Effector memory CD4-positive, alpha-beta T cell (primary cell): Measurements from ENCODE around the gene PID1.

Source experiments
- DNase-seq, 3 donors: peaks; one replicate each; pipeline ENCODE4 v3.0.0-alpha.2; 2020
- H3K27ac ChIP-seq: 2 replicates; pipeline ENCODE4 v1.7.0; 2013; ENCODE audit warnings: mild to moderate bottlenecking, low read length, moderate library complexity; ENCODE audit not compliant: insufficient read depth, poor library complexity, severe bottlenecking
- H3K27me3 ChIP-seq: replicated peaks from 2 replicates; pipeline ENCODE4 v1.7.0; 2013; ENCODE audit warnings: mild to moderate bottlenecking, low read length; ENCODE audit not compliant: insufficient read depth, control insufficient read depth, poor library complexity, severe bottlenecking
- H3K36me3 ChIP-seq: 2 replicates; pipeline ENCODE4 v1.7.0; 2013; ENCODE audit warnings: mild to moderate bottlenecking, low read length, moderate library complexity; ENCODE audit not compliant: control insufficient read depth, insufficient read depth
- H3K4me1 ChIP-seq: 2 replicates; pipeline ENCODE4 v1.7.0; 2013; ENCODE audit warnings: low read length, mild to moderate bottlenecking; ENCODE audit not compliant: control insufficient read depth, insufficient read depth, poor library complexity, severe bottlenecking
- H3K4me3 ChIP-seq: 2 replicates; pipeline ENCODE4 v1.7.0; 2013; ENCODE audit warnings: low read length, low read depth, mild to moderate bottlenecking; ENCODE audit not compliant: insufficient read depth, poor library complexity, severe bottlenecking
- H3K9me3 ChIP-seq: 2 replicates; pipeline ENCODE4 v1.7.0; 2013; ENCODE audit warnings: mild to moderate bottlenecking, low read length, moderate library complexity; ENCODE audit not compliant: control insufficient read depth

PID1 gene

DNA sequence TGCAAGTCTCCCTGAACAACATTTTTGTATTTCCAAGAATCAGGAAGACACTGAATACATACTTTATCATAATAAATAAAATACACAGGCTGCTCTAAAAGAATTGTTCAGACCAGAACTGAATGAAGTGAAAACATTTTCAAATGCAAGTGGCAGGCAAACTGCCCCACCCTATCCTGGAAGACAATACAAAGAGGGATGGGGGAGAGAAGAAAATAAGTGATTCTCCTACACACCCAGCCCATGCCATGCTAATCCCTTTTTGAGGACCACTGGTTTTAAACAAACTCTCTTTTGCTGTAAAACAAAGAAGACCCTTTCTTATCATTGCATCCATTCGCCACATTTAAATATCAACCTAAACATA lies 95.6 kb downstream of the PID1 start:
- Histone ChIP-seq H3K36me3 (no peaks in the 10 kb centered on the region), H3K9me3 (no peaks in the 10 kb centered on the region), H3K27ac (no peak overlapping the region), H3K4me3 (no peak overlapping the region), H3K4me1 (no peaks in the 10 kb centered on the region), H3K27me3 (no peaks in the 10 kb centered on the region)
- DNase-seq, result no peak

- DNase-seq, result no peak
- no peaks in the 10 kb centered on the region for H3K9me3 ChIP-seq
- no peak overlapping the region for H3K4me3 ChIP-seq
- H3K4me1 ChIP-seq, result no peaks in the 10 kb centered on the region
- H3K36me3 ChIP-seq, result no peaks in the 10 kb centered on the region
- no peaks in the 10 kb centered on the region for H3K27me3 ChIP-seq
- no peak overlapping the region for H3K27ac ChIP-seq
These were observed 96.1 kb downstream of the PID1 start for GRCh38 chr2:229174794-229175496.

- Histone ChIP-seq H3K9me3 (no peaks in the 10 kb centered on the region), H3K4me3 (no peak overlapping the region), H3K4me1 (no peaks in the 10 kb centered on the region), H3K27ac (no peak overlapping the region), H3K27me3 (no peaks in the 10 kb centered on the region), H3K36me3 (no peaks in the 10 kb centered on the region)
- no peak for DNase-seq
These were observed 97.2 kb downstream of the PID1 start for GRCh38 chr2:229173825-229174359.

DNA sequence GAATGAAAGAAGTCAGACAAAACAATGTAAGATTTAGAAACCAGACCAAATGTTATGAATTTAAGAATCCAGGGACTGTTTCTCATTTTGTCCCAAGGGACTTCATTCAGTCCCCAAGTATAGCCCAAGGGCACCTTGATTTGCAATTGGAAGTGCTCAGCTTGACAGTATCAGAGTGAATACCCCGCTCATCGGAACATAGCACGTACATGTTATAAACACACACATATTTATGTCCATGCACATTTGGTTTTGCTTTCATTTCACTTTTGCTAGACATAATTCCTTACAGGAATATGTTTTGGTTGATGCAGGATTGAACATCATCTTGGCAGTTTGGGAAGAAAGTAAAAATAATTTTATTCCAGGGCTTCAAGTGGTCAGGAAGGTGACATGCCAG lies 100.2 kb downstream of the PID1 start:
- no peaks in the 10 kb centered on the region for H3K4me1 ChIP-seq
- no peak overlapping the region for H3K27ac ChIP-seq
- no peaks in the 10 kb centered on the region for H3K36me3 ChIP-seq
- H3K9me3 ChIP-seq, result no peaks in the 10 kb centered on the region
- no peak for DNase-seq
- no peak overlapping the region for H3K4me3 ChIP-seq
- H3K27me3 ChIP-seq, result no peaks in the 10 kb centered on the region

- Histone ChIP-seq H3K4me1 (no peaks in the 10 kb centered on the region), H3K9me3 (no peaks in the 10 kb centered on the region), H3K27ac (no peak overlapping the region), H3K4me3 (no peak overlapping the region), H3K36me3 (no peaks in the 10 kb centered on the region), H3K27me3 (no peaks in the 10 kb centered on the region)
- no peak for DNase-seq
These were observed 100.9 kb downstream of the PID1 start for GRCh38 chr2:229170171-229170570.

- Histone ChIP-seq H3K27me3 (no peaks in the 10 kb centered on the region), H3K4me3 (no peak overlapping the region)
These were observed 101.3 kb downstream of the PID1 start for GRCh38 chr2:229169751-229170150.

GRCh38 chr2:229164545-229165249 lies 106.4 kb downstream of the PID1 start:
- Histone ChIP-seq H3K27me3 (no peaks in the 10 kb centered on the region), H3K4me1 (no peaks in the 10 kb centered on the region), H3K4me3 (no peak overlapping the region), H3K36me3 (no peaks in the 10 kb centered on the region), H3K27ac (no peak overlapping the region), H3K9me3 (no peaks in the 10 kb centered on the region)
- DNase-seq, result no peak

More at GRCh38 chr2:229169751-229170150, 101.3 kb downstream of the PID1 start:
- no peak for DNase-seq
- Histone ChIP-seq H3K27ac (no peak overlapping the region), H3K9me3 (no peaks in the 10 kb centered on the region), H3K4me1 (no peaks in the 10 kb centered on the region), H3K36me3 (no peaks in the 10 kb centered on the region)

DNA sequence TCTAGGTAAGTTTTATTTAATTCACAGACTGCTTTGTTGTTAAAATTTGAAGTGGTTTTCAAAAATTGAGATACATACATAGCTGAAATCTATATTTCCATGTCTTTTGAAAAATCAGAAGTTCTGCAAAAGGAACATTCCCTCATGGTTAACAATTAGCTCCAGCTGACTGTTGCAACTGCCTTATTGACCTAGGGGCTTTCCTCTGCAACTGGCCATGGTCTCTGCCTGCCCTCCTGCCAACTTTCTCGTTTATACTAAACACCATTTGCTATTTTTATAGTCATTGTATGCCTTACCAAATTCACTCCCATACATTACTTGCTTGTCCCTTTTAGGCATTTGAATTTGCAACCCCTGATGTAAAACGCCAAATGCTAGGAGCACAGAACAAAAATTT lies 107.2 kb downstream of the PID1 start:
- Histone ChIP-seq H3K9me3 (no peaks in the 10 kb centered on the region), H3K27ac (no peak overlapping the region), H3K36me3 (no peaks in the 10 kb centered on the region), H3K4me3 (no peak overlapping the region), H3K4me1 (no peaks in the 10 kb centered on the region), H3K27me3 (no peaks in the 10 kb centered on the region)
- DNase-seq, result no peak

- Histone ChIP-seq H3K4me3 (no peak overlapping the region), H3K4me1 (no peaks in the 10 kb centered on the region), H3K27me3 (no peaks in the 10 kb centered on the region), H3K9me3 (no peaks in the 10 kb centered on the region), H3K36me3 (no peaks in the 10 kb centered on the region), H3K27ac (no peak overlapping the region)
- DNase-seq, result no peak
These were observed 109.1 kb downstream of the PID1 start for GRCh38 chr2:229162015-229162414.

GRCh38 chr2:229160984-229161383 lies 110.1 kb downstream of the PID1 start:
- no peaks in the 10 kb centered on the region for H3K9me3 ChIP-seq
- H3K27me3 ChIP-seq, result no peaks in the 10 kb centered on the region
- H3K4me1 ChIP-seq, result no peaks in the 10 kb centered on the region
- no peak for DNase-seq
- no peak overlapping the region for H3K27ac ChIP-seq
- H3K4me3 ChIP-seq, result no peak overlapping the region
- no peaks in the 10 kb centered on the region for H3K36me3 ChIP-seq
